PC-9 (cell line): ENCODE results near the gene NLRX1.

Source experiments
- CTCF ChIP-seq: fragments of 200-600 bp; sonication (generic); conservative IDR thresholded peaks from 2 replicates; pipeline ENCODE4 v1.6.1; 2017; ENCODE audit warnings: mixed run types, antibody characterized with exemption, mild to moderate bottlenecking, moderate library complexity
- EZH2 ChIP-seq: fragments of 200-600 bp; sonication (generic); IDR thresholded peaks from 2 replicates; pipeline ENCODE4 v1.8.0; 2017; ENCODE audit warnings: antibody characterized with exemption, low read depth

DNA sequence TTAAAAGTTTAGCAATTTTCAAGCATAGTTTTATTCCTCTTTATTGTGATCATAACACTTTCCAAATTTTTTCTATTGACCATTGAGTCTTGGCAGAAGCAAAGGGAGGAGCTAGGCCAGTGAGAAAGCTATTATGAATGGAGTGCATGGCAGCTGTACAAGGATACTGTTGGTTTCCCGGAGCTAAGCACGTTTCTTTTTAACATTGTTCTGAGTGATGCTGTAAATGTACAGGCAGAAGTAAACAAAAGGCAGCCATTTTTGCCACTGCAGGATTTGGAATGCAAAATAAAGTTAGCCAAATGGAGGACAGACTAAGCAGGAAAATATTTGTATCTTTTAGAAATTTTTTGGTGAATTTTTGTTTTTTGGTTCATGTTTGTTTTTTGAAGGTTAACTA lies 53.8 kb downstream of the NLRX1 start:
- TF ChIP-seq CTCF (no peak), EZH2 (no peak)
